HL-60 (cell line): ENCODE measurements around the gene BRD8.

Experiments used
- POLR2AphosphoS5 ChIP-seq: IDR thresholded peaks from 2 replicates; pipeline ENCODE4 v1.6.1; 2012; ENCODE audit warnings: low read depth
- SPI1 ChIP-seq: IDR thresholded peaks from 2 replicates; pipeline ENCODE4 v1.6.1; 2012; ENCODE audit warnings: low read depth, mild to moderate bottlenecking, borderline replicate concordance
- TF ChIP-seq, protein P1 (sequence below): IDR thresholded peaks from one replicate; pipeline ENCODE4 v1.5.1; 2011; ENCODE audit warnings: low read length, control low read depth, inconsistent platforms; ENCODE audit not compliant: insufficient read depth
- TF ChIP-seq, protein P2 (sequence below): IDR thresholded peaks from 2 replicates; pipeline ENCODE4 v1.6.1; 2012; ENCODE audit warnings: low read depth; ENCODE audit not compliant: insufficient replicate concordance

DNA sequence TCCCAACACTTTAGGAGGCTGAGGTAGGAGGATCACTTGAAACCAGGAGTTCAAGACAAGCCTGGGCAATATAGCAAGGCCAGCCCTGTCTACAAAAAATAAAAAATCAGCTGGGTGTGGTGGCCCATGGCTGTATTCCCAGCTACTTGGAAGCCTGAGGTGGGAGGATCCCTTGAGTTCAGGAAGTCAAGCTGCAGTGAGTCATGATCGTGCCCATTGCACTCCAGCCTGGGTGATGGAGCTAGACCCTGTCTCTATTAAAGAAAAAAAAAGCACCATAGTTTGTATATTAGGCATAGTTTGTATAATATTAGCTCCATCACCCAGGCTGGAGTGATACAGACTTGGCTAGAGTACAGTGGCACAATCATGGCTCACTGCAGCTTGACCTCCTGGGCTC, 29.6 kb downstream of the BRD8 start:
- TF ChIP-seq, protein P1, sequence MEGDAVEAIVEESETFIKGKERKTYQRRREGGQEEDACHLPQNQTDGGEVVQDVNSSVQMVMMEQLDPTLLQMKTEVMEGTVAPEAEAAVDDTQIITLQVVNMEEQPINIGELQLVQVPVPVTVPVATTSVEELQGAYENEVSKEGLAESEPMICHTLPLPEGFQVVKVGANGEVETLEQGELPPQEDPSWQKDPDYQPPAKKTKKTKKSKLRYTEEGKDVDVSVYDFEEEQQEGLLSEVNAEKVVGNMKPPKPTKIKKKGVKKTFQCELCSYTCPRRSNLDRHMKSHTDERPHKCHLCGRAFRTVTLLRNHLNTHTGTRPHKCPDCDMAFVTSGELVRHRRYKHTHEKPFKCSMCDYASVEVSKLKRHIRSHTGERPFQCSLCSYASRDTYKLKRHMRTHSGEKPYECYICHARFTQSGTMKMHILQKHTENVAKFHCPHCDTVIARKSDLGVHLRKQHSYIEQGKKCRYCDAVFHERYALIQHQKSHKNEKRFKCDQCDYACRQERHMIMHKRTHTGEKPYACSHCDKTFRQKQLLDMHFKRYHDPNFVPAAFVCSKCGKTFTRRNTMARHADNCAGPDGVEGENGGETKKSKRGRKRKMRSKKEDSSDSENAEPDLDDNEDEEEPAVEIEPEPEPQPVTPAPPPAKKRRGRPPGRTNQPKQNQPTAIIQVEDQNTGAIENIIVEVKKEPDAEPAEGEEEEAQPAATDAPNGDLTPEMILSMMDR: no peak
- TF ChIP-seq, protein P2, sequence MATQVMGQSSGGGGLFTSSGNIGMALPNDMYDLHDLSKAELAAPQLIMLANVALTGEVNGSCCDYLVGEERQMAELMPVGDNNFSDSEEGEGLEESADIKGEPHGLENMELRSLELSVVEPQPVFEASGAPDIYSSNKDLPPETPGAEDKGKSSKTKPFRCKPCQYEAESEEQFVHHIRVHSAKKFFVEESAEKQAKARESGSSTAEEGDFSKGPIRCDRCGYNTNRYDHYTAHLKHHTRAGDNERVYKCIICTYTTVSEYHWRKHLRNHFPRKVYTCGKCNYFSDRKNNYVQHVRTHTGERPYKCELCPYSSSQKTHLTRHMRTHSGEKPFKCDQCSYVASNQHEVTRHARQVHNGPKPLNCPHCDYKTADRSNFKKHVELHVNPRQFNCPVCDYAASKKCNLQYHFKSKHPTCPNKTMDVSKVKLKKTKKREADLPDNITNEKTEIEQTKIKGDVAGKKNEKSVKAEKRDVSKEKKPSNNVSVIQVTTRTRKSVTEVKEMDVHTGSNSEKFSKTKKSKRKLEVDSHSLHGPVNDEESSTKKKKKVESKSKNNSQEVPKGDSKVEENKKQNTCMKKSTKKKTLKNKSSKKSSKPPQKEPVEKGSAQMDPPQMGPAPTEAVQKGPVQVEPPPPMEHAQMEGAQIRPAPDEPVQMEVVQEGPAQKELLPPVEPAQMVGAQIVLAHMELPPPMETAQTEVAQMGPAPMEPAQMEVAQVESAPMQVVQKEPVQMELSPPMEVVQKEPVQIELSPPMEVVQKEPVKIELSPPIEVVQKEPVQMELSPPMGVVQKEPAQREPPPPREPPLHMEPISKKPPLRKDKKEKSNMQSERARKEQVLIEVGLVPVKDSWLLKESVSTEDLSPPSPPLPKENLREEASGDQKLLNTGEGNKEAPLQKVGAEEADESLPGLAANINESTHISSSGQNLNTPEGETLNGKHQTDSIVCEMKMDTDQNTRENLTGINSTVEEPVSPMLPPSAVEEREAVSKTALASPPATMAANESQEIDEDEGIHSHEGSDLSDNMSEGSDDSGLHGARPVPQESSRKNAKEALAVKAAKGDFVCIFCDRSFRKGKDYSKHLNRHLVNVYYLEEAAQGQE: no peak
- no peak for TF ChIP-seq POLR2AphosphoS5
- TF ChIP-seq SPI1: no peak
